ENCODE data around the gene GINS1. TPM values are rescaled to one million over a fixed set of nuclear protein-coding genes. Genes with fewer than 3 reads are reported as not detected.
A peak's percentile ranks its signal among the peaks of the same experiment; 100 is the strongest.
"Not testable (repeated sequence)": the region's sequence is repeated elsewhere in the genome, so short reads cannot be mapped to it uniquely, and the experiment has no call there.

GINS1 gene
- total RNA-seq, 1 donor from 2014 or later: 3.8 TPM

GRCh38 chr20:25454153-25454900 lies 46.9 kb downstream of the GINS1 start:
- no peak for DNase-seq

- no peak for DNase-seq
Measured at GRCh38 chr20:25457886-25458680, 50.6 kb downstream of the GINS1 start.

GRCh38 chr20:25459111-25459830 lies 51.8 kb downstream of the GINS1 start:
- no peak for DNase-seq

- DNase-seq: no peak
Measured at GRCh38 chr20:25459916-25460535, 52.6 kb downstream of the GINS1 start.

GRCh38 chr20:25460566-25461280 lies 53.2 kb downstream of the GINS1 start:
- DNase-seq: no peak

GRCh38 chr20:25461281-25461650 lies 53.8 kb downstream of the GINS1 start:
- DNase-seq: no peak

- no peak for DNase-seq
Measured at GRCh38 chr20:25461786-25462545, 54.5 kb downstream of the GINS1 start.

- peak; percentile 40 for DNase-seq
Measured at GRCh38 chr20:25464501-25465242, 57.2 kb downstream of the GINS1 start.

GRCh38 chr20:25465243-25466135 lies 58.0 kb downstream of the GINS1 start:
- DNase-seq: no peak

GRCh38 chr20:25466846-25467245 lies 59.4 kb downstream of the GINS1 start:
- DNase-seq: no peak

GRCh38 chr20:25467441-25467840 lies 60.0 kb downstream of the GINS1 start:
- DNase-seq: no peak

- DNase-seq: no peak
Measured at GRCh38 chr20:25468126-25469075, 60.9 kb downstream of the GINS1 start.

GRCh38 chr20:25469558-25469957 lies 62.1 kb downstream of the GINS1 start:
- DNase-seq: no peak

GRCh38 chr20:25470045-25470444 lies 62.6 kb downstream of the GINS1 start:
- DNase-seq: peak; percentile 45

GRCh38 chr20:25471020-25471419 lies 63.5 kb downstream of the GINS1 start:
- DNase-seq: no peak

GRCh38 chr20:25473297-25473696 lies 65.8 kb downstream of the GINS1 start:
- DNase-seq: not testable (repeated sequence)

- no peak for DNase-seq
Measured at GRCh38 chr20:25476106-25477013, 68.9 kb downstream of the GINS1 start.

All from tongue (tissue), 2 donors.